ENCODE measurements around the gene PRELID2. TPM values are rescaled to one million over a fixed set of nuclear protein-coding genes. Genes with fewer than 3 reads are reported as not detected.
"Not testable (repeated sequence)": the region's sequence is repeated elsewhere in the genome, so short reads cannot be mapped to it uniquely, and the experiment has no call there.

The PRELID2 gene
- total RNA-seq, 1 donor from 2014 or later, result 19.9 TPM

GRCh38 chr5:145838276-145838675, 3.1 kb upstream of the PRELID2 start:
- no peaks in the 10 kb centered on the region for H3K27me3 Mint-ChIP-seq (ENCODE audit: low read depth)
- no peaks in the 10 kb centered on the region for H3K36me3 Mint-ChIP-seq
- H3K4me1 Mint-ChIP-seq, result peaks cover 17% of the 10 kb centered on the region
- no peak overlapping the region for H3K27ac Mint-ChIP-seq
- H3K4me3 Mint-ChIP-seq, result no peak overlapping the region
- peaks cover 5% of the 10 kb centered on the region for H3K9me3 Mint-ChIP-seq
- TF ChIP-seq, protein P1, sequence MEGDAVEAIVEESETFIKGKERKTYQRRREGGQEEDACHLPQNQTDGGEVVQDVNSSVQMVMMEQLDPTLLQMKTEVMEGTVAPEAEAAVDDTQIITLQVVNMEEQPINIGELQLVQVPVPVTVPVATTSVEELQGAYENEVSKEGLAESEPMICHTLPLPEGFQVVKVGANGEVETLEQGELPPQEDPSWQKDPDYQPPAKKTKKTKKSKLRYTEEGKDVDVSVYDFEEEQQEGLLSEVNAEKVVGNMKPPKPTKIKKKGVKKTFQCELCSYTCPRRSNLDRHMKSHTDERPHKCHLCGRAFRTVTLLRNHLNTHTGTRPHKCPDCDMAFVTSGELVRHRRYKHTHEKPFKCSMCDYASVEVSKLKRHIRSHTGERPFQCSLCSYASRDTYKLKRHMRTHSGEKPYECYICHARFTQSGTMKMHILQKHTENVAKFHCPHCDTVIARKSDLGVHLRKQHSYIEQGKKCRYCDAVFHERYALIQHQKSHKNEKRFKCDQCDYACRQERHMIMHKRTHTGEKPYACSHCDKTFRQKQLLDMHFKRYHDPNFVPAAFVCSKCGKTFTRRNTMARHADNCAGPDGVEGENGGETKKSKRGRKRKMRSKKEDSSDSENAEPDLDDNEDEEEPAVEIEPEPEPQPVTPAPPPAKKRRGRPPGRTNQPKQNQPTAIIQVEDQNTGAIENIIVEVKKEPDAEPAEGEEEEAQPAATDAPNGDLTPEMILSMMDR (IDR thresholded peaks at IDR 0.05; ENCODE audit: unreplicated experiment), result no peak
- no peak for DNase-seq (ENCODE audit: low spot score in 2 of 2, unreplicated experiment in 2 of 2)

GRCh38 chr5:145836241-145836640, 1.1 kb upstream of the PRELID2 start:
- DNase-seq (ENCODE audit: low spot score in 2 of 2, unreplicated experiment in 2 of 2); H3K9me3 Mint-ChIP-seq; H3K27me3 Mint-ChIP-seq (ENCODE audit: low read depth); H3K36me3 Mint-ChIP-seq; H3K27ac Mint-ChIP-seq: not testable (repeated sequence)
- Mint-ChIP-seq H3K4me1 (peaks cover 17% of the 10 kb centered on the region), H3K4me3 (peak overlapping the region; percentile 72)

GRCh38 chr5:145835848-145836239, 702 bp upstream of the PRELID2 start:
- Mint-ChIP-seq H3K27me3 (ENCODE audit: low read depth) (no peaks in the 10 kb centered on the region), H3K4me3 (peak overlapping the region; percentile 72), H3K9me3 (peaks cover 3% of the 10 kb centered on the region), H3K27ac (peak overlapping the region; percentile 66), H3K4me1 (peaks cover 20% of the 10 kb centered on the region), H3K36me3 (no peaks in the 10 kb centered on the region)
- TF ChIP-seq, protein P1 (IDR thresholded peaks at IDR 0.05; ENCODE audit: unreplicated experiment), result no peak
- DNase-seq (ENCODE audit: low spot score in 2 of 2, unreplicated experiment in 2 of 2), result no peak

- Mint-ChIP-seq H3K4me3 (peak overlapping the region; percentile 72), H3K4me1 (peaks cover 33% of the 10 kb centered on the region), H3K27ac (no peak overlapping the region), H3K36me3 (no peaks in the 10 kb centered on the region), H3K9me3 (peaks cover 3% of the 10 kb centered on the region), H3K27me3 (ENCODE audit: low read depth) (no peaks in the 10 kb centered on the region)
- TF ChIP-seq, protein P1 (IDR thresholded peaks at IDR 0.05; ENCODE audit: unreplicated experiment), result no peak
- no peak for DNase-seq (ENCODE audit: low spot score in 2 of 2, unreplicated experiment in 2 of 2)
These were observed 607 bp downstream of the PRELID2 start for GRCh38 chr5:145834554-145834916.

- Mint-ChIP-seq H3K36me3 (no peaks in the 10 kb centered on the region), H3K9me3 (peaks cover 3% of the 10 kb centered on the region), H3K27me3 (ENCODE audit: low read depth) (no peaks in the 10 kb centered on the region), H3K4me1 (peaks cover 38% of the 10 kb centered on the region), H3K4me3 (peak overlapping the region; percentile 72), H3K27ac (no peak overlapping the region)
- TF ChIP-seq, protein P1 (IDR thresholded peaks at IDR 0.05; ENCODE audit: unreplicated experiment), result no peak
- DNase-seq (ENCODE audit: low spot score in 2 of 2, unreplicated experiment in 2 of 2), result no peak
These were observed 1.4 kb downstream of the PRELID2 start for GRCh38 chr5:145833631-145834200.

DNA sequence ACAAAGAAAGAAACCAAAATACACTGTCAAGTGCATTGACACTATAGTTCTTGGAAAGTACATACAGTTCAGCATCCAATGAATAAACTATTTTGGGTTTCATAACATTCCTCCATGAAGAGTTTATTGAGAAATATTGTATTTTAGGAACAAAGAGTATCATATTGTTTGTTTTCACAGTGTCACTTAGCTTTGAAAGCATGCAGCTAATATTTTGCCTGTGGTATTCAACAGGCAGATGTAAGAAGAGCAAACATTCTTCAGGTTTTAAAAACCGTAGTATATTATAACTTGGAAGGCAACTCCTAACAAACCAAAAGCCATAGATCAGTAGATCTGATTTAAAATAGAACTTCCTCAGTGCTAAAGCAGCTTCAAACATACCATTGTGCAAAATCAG, 4.5 kb downstream of the PRELID2 start:
- no peak for DNase-seq (ENCODE audit: low spot score in 2 of 2, unreplicated experiment in 2 of 2)
- TF ChIP-seq, protein P1 (IDR thresholded peaks at IDR 0.05; ENCODE audit: unreplicated experiment), result no peak
- Mint-ChIP-seq H3K4me1 (peaks cover 32% of the 10 kb centered on the region), H3K36me3 (no peaks in the 10 kb centered on the region), H3K4me3 (no peak overlapping the region), H3K27me3 (ENCODE audit: low read depth) (peaks cover 6% of the 10 kb centered on the region), H3K9me3 (no peaks in the 10 kb centered on the region), H3K27ac (peak overlapping the region; percentile 45)

Measured in mesothelial cell of epicardium (in vitro differentiated cells).